ENCODE measurements around the gene APC2. TPM values are rescaled to one million over a fixed set of nuclear protein-coding genes. Genes with fewer than 3 reads are reported as not detected.
"Not testable (repeated sequence)": the region's sequence is repeated elsewhere in the genome, so short reads cannot be mapped to it uniquely, and the experiment has no call there.

Gene APC2
- total and polyA plus RNA-seq, 7 donors, result under 0.01 to 2.0 (median 1.1) TPM; not detected in 2

GRCh38 chr19:1474011-1474764 is 24.3 kb downstream of the APC2 start:
- TF ChIP-seq POLR2A (IDR thresholded peaks at IDR 0.05), result no peak
- no peak for TF ChIP-seq POLR2AphosphoS5 (IDR thresholded peaks at IDR 0.05)
- TF ChIP-seq EP300 (IDR thresholded peaks at IDR 0.05), result no peak
- TF ChIP-seq CTCF (IDR thresholded peaks at IDR 0.05), result no peak
- Histone ChIP-seq H3K4me3 (no peak overlapping the region), H3K27ac (no peak overlapping the region), H3K4me1 (peaks cover 0 to 43% (median 40%) of the 10 kb centered on the region in 4 donors), H3K36me3 (peaks cover 0 to 19% (median 0%) of the 10 kb centered on the region in 4 donors), H3K27me3 (peaks cover 35 to 71% (median 51%) of the 10 kb centered on the region in 3 donors), H3K9me3 (no peaks in the 10 kb centered on the region)
- 85 to 87% methylated on average over 31 of the region's 31 CpGs for WGBS, 2 donors
- intact Hi-C loops (cut with DNase I), result no loop called here
- no peak for DNase-seq

- Histone ChIP-seq H3K4me3 (no peak overlapping the region), H3K4me1 (peaks cover 0 to 45% (median 37%) of the 10 kb centered on the region in 4 donors), H3K27me3 (peaks cover 28 to 65% (median 48%) of the 10 kb centered on the region in 3 donors), H3K36me3 (peaks cover 0 to 19% (median 0%) of the 10 kb centered on the region in 4 donors), H3K27ac (no peak overlapping the region), H3K9me3 (no peaks in the 10 kb centered on the region)
- TF ChIP-seq POLR2AphosphoS5 (IDR thresholded peaks at IDR 0.05) (no peak), CTCF (IDR thresholded peaks at IDR 0.05) (no peak), POLR2A (IDR thresholded peaks at IDR 0.05) (no peak), EP300 (IDR thresholded peaks at IDR 0.05) (no peak)
- WGBS, 2 donors, result 92 to 94% methylated on average over 26 of the region's 26 CpGs
- intact Hi-C loops (cut with DNase I), result no loop called here
- DNase-seq, result no peak
These were observed 24.9 kb downstream of the APC2 start for GRCh38 chr19:1474765-1475351.

GRCh38 chr19:1475751-1476437 is 26.0 kb downstream of the APC2 start:
- Histone ChIP-seq H3K9me3 (no peaks in the 10 kb centered on the region), H3K27me3 (peaks cover 18 to 54% (median 37%) of the 10 kb centered on the region in 3 donors), H3K4me1 (peaks cover 0 to 35% (median 27%) of the 10 kb centered on the region in 4 donors), H3K36me3 (peaks cover 0 to 19% (median 0%) of the 10 kb centered on the region in 4 donors), H3K4me3 (no peak overlapping the region), H3K27ac (no peak overlapping the region)
- intact Hi-C loops (cut with DNase I), result no loop called here
- WGBS, 2 donors, result 93 to 95% methylated on average over 31 of the region's 31 CpGs
- no peak for DNase-seq
- TF ChIP-seq CTCF (IDR thresholded peaks at IDR 0.05), result no peak
- no peak for TF ChIP-seq EP300 (IDR thresholded peaks at IDR 0.05)

- Histone ChIP-seq H3K36me3 (peaks cover 0 to 19% (median 0%) of the 10 kb centered on the region in 4 donors), H3K27me3 (peaks cover 6 to 43% (median 26%) of the 10 kb centered on the region in 3 donors), H3K4me1 (peaks cover 0 to 23% (median 18%) of the 10 kb centered on the region in 4 donors)
- intact Hi-C loops (cut with DNase I); H3K4me3 ChIP-seq; H3K9me3 ChIP-seq; DNase-seq; H3K27ac ChIP-seq: not testable (repeated sequence)
- WGBS, 2 donors, result 88 to 95% methylated on average over 9 of the region's 9 CpGs
These were observed 27.1 kb downstream of the APC2 start for GRCh38 chr19:1477056-1477455.

Data from sigmoid colon (tissue), 7 donors.